AG10803 (cell line): ENCODE measurements around the gene ARHGEF1.
"Not testable (repeated sequence)": the region's sequence is repeated elsewhere in the genome, so short reads cannot be mapped to it uniquely, and the experiment has no call there.

Experiments
- DNase-seq: peaks from one replicate; pipeline ENCODE4 v3.0.0; 2010; ENCODE audit warnings: low read depth
- H3K4me3 ChIP-seq: 2 replicates; pipeline ENCODE4 v1.5.1; 2011; ENCODE audit warnings: mild to moderate bottlenecking, low read length, control low read depth
- CTCF ChIP-seq: conservative IDR thresholded peaks from 2 replicates; pipeline ENCODE4 v1.5.1; 2011; ENCODE audit warnings: mild to moderate bottlenecking, low read length, control low read depth, inconsistent platforms

ARHGEF1 gene

GRCh38 chr19:41910992-41911888 lies 28.3 kb downstream of the ARHGEF1 start:
- no peak overlapping the region for H3K4me3 ChIP-seq
- TF ChIP-seq CTCF, result no peak

GRCh38 chr19:41911889-41912731 lies 29.1 kb downstream of the ARHGEF1 start:
- DNase-seq, result no peak
- H3K4me3 ChIP-seq, result no peak overlapping the region
- TF ChIP-seq CTCF, result no peak

More at GRCh38 chr19:41910992-41911888, 28.3 kb downstream of the ARHGEF1 start:
- no peak for DNase-seq

GRCh38 chr19:41912899-41913537 lies 30.0 kb downstream of the ARHGEF1 start:
- no peak for TF ChIP-seq CTCF
- H3K4me3 ChIP-seq, result no peak overlapping the region
- DNase-seq, result no peak

- no peak for TF ChIP-seq CTCF
- no peak overlapping the region for H3K4me3 ChIP-seq
- DNase-seq, result no peak
Observed at GRCh38 chr19:41913538-41914423, 30.8 kb downstream of the ARHGEF1 start.

- not testable (repeated sequence) for DNase-seq, H3K4me3 ChIP-seq
Observed at GRCh38 chr19:41914424-41914834, 31.4 kb downstream of the ARHGEF1 start.

- no peak overlapping the region for H3K4me3 ChIP-seq
- DNase-seq, result no peak
Observed at GRCh38 chr19:41915021-41915775, 32.2 kb downstream of the ARHGEF1 start.

More at GRCh38 chr19:41915021-41915775, 32.2 kb downstream of the ARHGEF1 start:
- TF ChIP-seq CTCF, result no peak
